Measurements from ENCODE around the gene CRACDL. TPM values are rescaled to one million over a fixed set of nuclear protein-coding genes. Genes with fewer than 3 reads are reported as not detected.

CRACDL gene
- polyA plus RNA-seq, 3 donors from 2014 or later: 0.40 to 0.80 TPM; not detected in 1

DNA sequence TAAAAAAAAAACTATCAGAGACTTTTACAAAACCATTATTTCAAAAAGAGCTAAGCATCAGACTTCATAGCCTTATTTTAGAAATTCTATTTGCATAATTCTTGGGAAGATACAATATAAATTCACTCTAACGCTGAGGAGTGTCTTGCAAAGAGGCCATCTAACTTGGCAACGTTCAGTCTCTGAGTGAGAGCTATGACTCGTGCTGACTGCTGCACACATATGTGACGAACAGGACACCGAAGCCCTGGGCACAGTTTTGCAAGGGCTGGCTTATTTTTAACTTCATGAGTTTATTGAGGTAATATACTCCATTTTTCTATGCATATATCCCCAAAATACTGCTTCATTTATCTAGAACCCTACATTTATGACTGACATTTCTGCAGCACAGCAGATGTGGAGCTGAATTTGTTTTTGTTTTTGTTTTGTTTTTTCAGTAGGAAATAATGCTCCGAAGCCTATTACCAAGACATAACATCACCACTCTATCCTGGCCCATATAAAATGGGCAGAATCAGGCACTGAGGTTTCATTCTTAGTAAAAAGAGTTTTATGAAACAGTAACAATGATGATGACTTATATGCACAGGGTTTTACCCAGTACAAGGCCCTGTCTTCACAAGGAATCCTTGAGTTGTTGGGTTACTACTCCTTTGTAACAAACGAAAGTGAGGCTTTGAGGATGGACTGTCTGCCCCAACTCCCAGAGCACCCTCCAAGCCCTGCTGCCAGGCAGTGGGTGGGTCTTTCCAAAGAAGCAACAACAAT, 68.3 kb downstream of the CRACDL start:
- H3K4me1 Mint-ChIP-seq: peaks cover 0 to 15% of the 10 kb centered on the region in 2 donors
- DNase-seq: no peak
- no peak overlapping the region for H3K4me3 Mint-ChIP-seq
- peaks cover 0 to 9% (median 0%) of the 10 kb centered on the region in 3 donors for H3K27me3 Mint-ChIP-seq (ENCODE audit: low read depth in 3 of 3)
- H3K9me3 Mint-ChIP-seq: peaks cover 0 to 4% (median under 1%) of the 10 kb centered on the region in 6 donors
- peaks cover 0 to 3% (median 0%) of the 10 kb centered on the region in 3 donors for H3K36me3 Mint-ChIP-seq
- no peak overlapping the region for H3K27ac Mint-ChIP-seq

GRCh38 chr2:98866033-98866432, 70.0 kb downstream of the CRACDL start:
- Mint-ChIP-seq H3K9me3 (peaks cover 7 to 17% (median 13%) of the 10 kb centered on the region in 6 donors), H3K4me1 (peaks cover 0 to 15% of the 10 kb centered on the region in 2 donors), H3K36me3 (peaks cover 3 to 10% (median 9%) of the 10 kb centered on the region in 3 donors), H3K27ac (no peak overlapping the region), H3K27me3 (ENCODE audit: low read depth in 3 of 3) (peaks cover 0 to 10% (median 9%) of the 10 kb centered on the region in 3 donors), H3K4me3 (no peak overlapping the region)
- no peak for DNase-seq

- Mint-ChIP-seq H3K36me3 (peaks cover 3 to 27% (median 12%) of the 10 kb centered on the region in 3 donors), H3K4me1 (peaks cover 0 to 15% of the 10 kb centered on the region in 2 donors), H3K27ac (no peak overlapping the region), H3K4me3 (no peak overlapping the region), H3K9me3 (peaks cover 26 to 56% (median 45%) of the 10 kb centered on the region in 6 donors), H3K27me3 (ENCODE audit: low read depth in 3 of 3) (peaks cover 6 to 20% (median 9%) of the 10 kb centered on the region in 3 donors)
- DNase-seq: no peak
Measured at GRCh38 chr2:98861601-98862000, 74.4 kb downstream of the CRACDL start.

DNA sequence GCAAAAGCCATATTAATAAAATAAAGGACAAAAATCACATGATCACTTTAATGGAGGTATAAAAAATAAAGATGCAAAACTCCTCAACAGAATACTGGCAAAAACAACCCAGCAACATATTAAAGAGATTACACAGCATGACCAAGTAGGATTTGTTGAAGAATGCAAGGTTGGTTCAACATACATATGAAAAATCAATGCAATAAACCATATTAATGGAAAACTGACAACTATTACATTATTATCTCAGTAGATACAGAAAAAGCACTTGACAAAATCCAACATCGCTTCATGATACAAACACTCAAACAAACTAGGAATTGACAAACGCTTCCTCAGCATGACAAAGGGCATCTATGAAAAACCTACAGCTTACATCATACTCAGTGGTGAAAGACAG, 76.7 kb downstream of the CRACDL start:
- H3K27me3 Mint-ChIP-seq (ENCODE audit: low read depth in 3 of 3): peaks cover 11 to 30% (median 15%) of the 10 kb centered on the region in 3 donors
- peaks cover 3 to 40% (median 18%) of the 10 kb centered on the region in 3 donors for H3K36me3 Mint-ChIP-seq
- peaks cover 33 to 74% (median 59%) of the 10 kb centered on the region in 6 donors for H3K9me3 Mint-ChIP-seq
- no peak overlapping the region for H3K4me3 Mint-ChIP-seq
- H3K27ac Mint-ChIP-seq: no peak overlapping the region
- H3K4me1 Mint-ChIP-seq: no peaks in the 10 kb centered on the region
- no peak for DNase-seq

- no peak for DNase-seq
- H3K4me1 Mint-ChIP-seq: no peaks in the 10 kb centered on the region
- peaks cover 11 to 28% (median 19%) of the 10 kb centered on the region in 3 donors for H3K27me3 Mint-ChIP-seq (ENCODE audit: low read depth in 3 of 3)
- peaks cover 31 to 67% (median 50%) of the 10 kb centered on the region in 6 donors for H3K9me3 Mint-ChIP-seq
- no peak overlapping the region for H3K4me3 Mint-ChIP-seq
- H3K27ac Mint-ChIP-seq: no peak overlapping the region
- H3K36me3 Mint-ChIP-seq: peaks cover 3 to 33% (median 11%) of the 10 kb centered on the region in 3 donors
Measured at GRCh38 chr2:98857001-98857400, 79.0 kb downstream of the CRACDL start.

- Mint-ChIP-seq H3K9me3 (peaks cover 24 to 43% (median 36%) of the 10 kb centered on the region in 6 donors), H3K27me3 (ENCODE audit: low read depth in 3 of 3) (peaks cover 12 to 29% (median 13%) of the 10 kb centered on the region in 3 donors), H3K27ac (no peak overlapping the region), H3K36me3 (peaks cover 6 to 25% (median 9%) of the 10 kb centered on the region in 3 donors), H3K4me3 (no peak overlapping the region), H3K4me1 (no peaks in the 10 kb centered on the region)
- no peak for DNase-seq
Measured at GRCh38 chr2:98854682-98855081, 81.3 kb downstream of the CRACDL start.

GRCh38 chr2:98852932-98853331, 83.1 kb downstream of the CRACDL start:
- H3K27me3 Mint-ChIP-seq (ENCODE audit: low read depth in 3 of 3): peaks cover 12 to 30% (median 13%) of the 10 kb centered on the region in 3 donors
- peaks cover 11 to 28% (median 20%) of the 10 kb centered on the region in 6 donors for H3K9me3 Mint-ChIP-seq
- H3K4me3 Mint-ChIP-seq: no peak overlapping the region
- H3K4me1 Mint-ChIP-seq: no peaks in the 10 kb centered on the region
- no peak for DNase-seq
- no peak overlapping the region for H3K27ac Mint-ChIP-seq
- H3K36me3 Mint-ChIP-seq: peaks cover 6 to 18% (median 6%) of the 10 kb centered on the region in 3 donors

- H3K27ac Mint-ChIP-seq: no peak overlapping the region
- no peaks in the 10 kb centered on the region for H3K4me1 Mint-ChIP-seq
- peaks cover 0 to 6% (median 4%) of the 10 kb centered on the region in 6 donors for H3K9me3 Mint-ChIP-seq
- H3K4me3 Mint-ChIP-seq: no peak overlapping the region
- DNase-seq: no peak
- peaks cover 0 to 6% (median 0%) of the 10 kb centered on the region in 3 donors for H3K36me3 Mint-ChIP-seq
- peaks cover 6 to 24% (median 9%) of the 10 kb centered on the region in 3 donors for H3K27me3 Mint-ChIP-seq (ENCODE audit: low read depth in 3 of 3)
Measured at GRCh38 chr2:98850074-98850473, 86.0 kb downstream of the CRACDL start.

DNA sequence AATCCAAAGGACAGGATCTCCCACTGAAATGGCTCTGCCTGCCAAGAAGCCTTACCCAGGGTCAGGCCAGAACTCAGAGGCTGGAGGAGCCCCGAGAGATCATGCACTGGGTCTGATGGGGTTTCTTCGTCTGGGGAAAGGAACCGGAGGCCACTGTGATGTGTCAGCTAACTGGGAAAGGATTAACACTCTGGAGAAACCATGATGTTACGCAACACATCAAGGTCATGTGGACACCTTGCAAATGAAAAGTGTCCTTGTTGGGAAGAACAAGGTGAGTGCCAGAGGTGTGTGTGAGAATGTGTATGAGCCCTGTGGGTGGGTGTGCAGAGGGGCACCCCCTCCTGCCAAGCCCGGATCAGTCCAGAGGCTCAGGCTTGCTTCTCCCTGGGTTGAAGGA, 86.9 kb downstream of the CRACDL start:
- no peak for DNase-seq
- H3K27me3 Mint-ChIP-seq (ENCODE audit: low read depth in 3 of 3): peaks cover 6 to 22% (median 11%) of the 10 kb centered on the region in 3 donors
- no peaks in the 10 kb centered on the region for H3K4me1 Mint-ChIP-seq
- H3K27ac Mint-ChIP-seq: no peak overlapping the region
- H3K4me3 Mint-ChIP-seq: no peak overlapping the region
- H3K9me3 Mint-ChIP-seq: peaks cover 0 to 2% (median 0%) of the 10 kb centered on the region in 6 donors
- peaks cover 0 to 6% (median 0%) of the 10 kb centered on the region in 3 donors for H3K36me3 Mint-ChIP-seq

DNA sequence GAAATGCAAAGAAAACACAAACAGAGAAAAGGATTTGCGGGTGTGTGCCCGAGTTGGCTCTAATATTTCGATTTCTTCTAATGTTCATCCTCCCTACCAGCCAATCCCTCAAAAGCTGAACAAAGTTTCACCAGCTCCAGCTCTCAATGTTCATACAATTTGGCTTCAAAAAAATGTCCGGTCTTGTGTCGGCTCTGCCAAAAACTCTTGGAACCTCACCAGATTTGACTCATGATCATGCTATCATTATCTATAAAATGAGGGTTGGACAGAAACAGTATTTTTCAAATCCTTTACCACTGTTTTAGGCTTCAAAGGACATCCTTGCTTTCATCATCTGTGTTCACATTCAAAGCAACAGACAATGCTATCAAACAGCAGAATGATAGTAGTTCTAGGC, 88.2 kb downstream of the CRACDL start:
- no peak overlapping the region for H3K27ac Mint-ChIP-seq

DNA sequence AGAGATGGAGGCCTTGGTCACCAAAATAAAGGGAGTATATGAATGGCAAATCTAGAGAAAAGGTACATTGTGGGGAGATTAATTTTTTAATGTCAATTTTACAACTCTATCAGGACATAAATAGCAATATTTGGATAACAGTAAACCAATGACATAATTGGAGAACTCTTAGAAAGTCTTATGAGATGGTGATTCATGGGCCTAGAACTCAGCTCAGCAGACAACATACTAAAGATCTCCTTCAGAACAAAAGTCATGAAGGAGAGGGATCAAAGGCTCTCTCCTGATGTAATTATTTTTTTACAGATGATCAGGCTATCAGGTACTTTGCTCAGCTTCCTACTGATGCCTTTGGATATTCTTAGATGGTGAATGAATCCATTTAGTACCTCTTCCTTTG, 90.0 kb downstream of the CRACDL start:
- H3K4me3 Mint-ChIP-seq: no peak overlapping the region
- no peaks in the 10 kb centered on the region for H3K9me3 Mint-ChIP-seq
- H3K36me3 Mint-ChIP-seq: no peaks in the 10 kb centered on the region
- no peak overlapping the region for H3K27ac Mint-ChIP-seq
- peaks cover 0 to 19% (median 3%) of the 10 kb centered on the region in 3 donors for H3K27me3 Mint-ChIP-seq (ENCODE audit: low read depth in 3 of 3)
- H3K4me1 Mint-ChIP-seq: no peaks in the 10 kb centered on the region
- DNase-seq: no peak

More for the DNA sequence above, 88.2 kb downstream of the CRACDL start:
- Mint-ChIP-seq H3K4me1 (no peaks in the 10 kb centered on the region), H3K4me3 (no peak overlapping the region), H3K36me3 (peaks cover 0 to 3% (median 0%) of the 10 kb centered on the region in 3 donors), H3K9me3 (no peaks in the 10 kb centered on the region), H3K27me3 (ENCODE audit: low read depth in 3 of 3) (peaks cover 3 to 24% (median 7%) of the 10 kb centered on the region in 3 donors)
- DNase-seq: no peak

DNA sequence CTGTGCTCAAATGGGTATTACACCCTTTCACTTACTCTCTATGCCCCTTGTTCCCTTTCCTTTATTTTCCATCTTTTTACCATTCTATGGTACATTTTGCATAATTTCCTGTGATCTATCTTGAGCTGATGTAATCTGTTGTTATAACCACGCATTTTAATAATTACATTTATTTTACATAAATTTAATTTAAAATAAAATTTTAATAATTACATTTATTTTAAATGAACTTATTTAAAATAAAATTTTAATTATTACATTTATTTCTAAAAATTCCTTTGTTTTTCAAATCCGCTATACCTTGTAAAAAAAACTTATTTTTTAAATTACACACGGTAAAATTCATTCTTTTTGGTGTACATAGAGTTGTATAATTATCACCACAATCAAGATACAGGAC, 93.9 kb downstream of the CRACDL start:
- H3K27ac Mint-ChIP-seq: no peak overlapping the region
- no peak for DNase-seq

GRCh38 chr2:98839292-98839691, 96.7 kb downstream of the CRACDL start:
- Mint-ChIP-seq H3K36me3 (no peaks in the 10 kb centered on the region), H3K9me3 (no peaks in the 10 kb centered on the region), H3K4me3 (no peak overlapping the region), H3K27me3 (ENCODE audit: low read depth in 3 of 3) (peaks cover 0 to 14% (median 2%) of the 10 kb centered on the region in 3 donors), H3K27ac (no peak overlapping the region), H3K4me1 (peaks cover 17% of the 10 kb centered on the region in 2 donors)
- no peak for DNase-seq

More for the DNA sequence above, 93.9 kb downstream of the CRACDL start:
- Mint-ChIP-seq H3K36me3 (no peaks in the 10 kb centered on the region), H3K4me3 (no peak overlapping the region), H3K4me1 (peaks cover 2 to 3% of the 10 kb centered on the region in 2 donors), H3K27me3 (ENCODE audit: low read depth in 3 of 3) (peaks cover 2 to 10% (median 3%) of the 10 kb centered on the region in 3 donors), H3K9me3 (no peaks in the 10 kb centered on the region)

DNA sequence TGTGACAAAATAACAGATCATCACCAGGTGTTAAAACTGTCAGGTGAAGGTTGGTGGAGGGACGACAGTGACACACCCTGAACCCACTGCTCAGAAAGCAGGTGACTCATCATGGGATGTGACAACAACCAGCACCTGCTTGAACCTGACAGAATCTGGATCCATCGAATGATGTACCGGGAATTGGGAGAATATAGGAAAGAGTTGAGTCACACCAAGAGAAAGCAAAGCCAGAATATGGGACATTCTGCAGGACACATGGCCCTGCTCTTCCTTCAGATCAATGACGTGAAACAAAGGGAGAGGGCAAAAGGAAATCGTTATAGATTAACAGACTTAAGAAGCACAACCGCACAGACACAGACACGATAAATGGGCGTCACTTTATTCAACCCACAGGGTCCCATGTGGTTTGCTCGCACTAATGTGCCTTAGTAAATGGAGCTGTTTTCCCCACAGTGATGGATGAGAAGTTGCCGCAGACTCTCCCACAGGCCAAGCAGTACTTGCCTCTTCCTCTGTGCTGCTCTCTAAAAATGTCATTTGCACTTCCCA, 100.1 kb downstream of the CRACDL start:
- Mint-ChIP-seq H3K9me3 (peaks cover 0 to 2% (median 0%) of the 10 kb centered on the region in 6 donors), H3K27me3 (ENCODE audit: low read depth in 3 of 3) (peaks cover 0 to 6% (median 2%) of the 10 kb centered on the region in 3 donors), H3K27ac (peak overlapping the region; percentile 14 to 77 (median 28)), H3K36me3 (no peaks in the 10 kb centered on the region), H3K4me3 (peak overlapping the region in 1 of 5 donors; percentile 18), H3K4me1 (peaks cover 44 to 45% of the 10 kb centered on the region in 2 donors)
- peak in 1 of 3 donors; percentile 44 for DNase-seq
